ENCODE data around the gene MEGF9. TPM values are rescaled to one million over a fixed set of nuclear protein-coding genes. Genes with fewer than 3 reads are reported as not detected.

The MEGF9 gene
- total and polyA plus RNA-seq, 12 donors = 3.9 to 28.5 (median 19.7) TPM

- DNase-seq = no peak
- Histone ChIP-seq H3K4me1 (replicated peaks in 1 of 2) (peaks cover 0 to 10% of the 10 kb centered on the region in 2 donors), H3K9me3 (replicated peaks in 1 of 3) (no peaks in the 10 kb centered on the region), H3K27ac (no peak overlapping the region), H3K36me3 (replicated peaks in 1 of 2) (peaks cover 0 to 26% of the 10 kb centered on the region in 2 donors), H3K27me3 (no peaks in the 10 kb centered on the region), H3K4me3 (no peak overlapping the region)
- 84 to 95% (median 90%) methylated on average over 3 of the region's 3 CpGs for WGBS, 4 donors
- intact Hi-C loops (cut with DNase I) = loop anchor here (5.0 to 10.0 kb wide), 2 partner anchors 176 to 304 kb away; no protein-coding TSS in a partner anchor
- TF ChIP-seq CTCF (IDR thresholded peaks at IDR 0.05) (no peak), POLR2A (IDR thresholded peaks at IDR 0.05) (no peak)
These were observed 44.3 kb upstream of the MEGF9 start for GRCh38 chr9:120758544-120758943.

GRCh38 chr9:120757026-120757913 lies 43.0 kb upstream of the MEGF9 start:
- TF ChIP-seq CTCF (IDR thresholded peaks at IDR 0.05) (no peak), POLR2A (IDR thresholded peaks at IDR 0.05) (no peak)
- no peak for DNase-seq
- 54 to 68% (median 56%) methylated on average over 6 of the region's 6 CpGs for WGBS, 4 donors
- intact Hi-C loops (cut with DNase I) = loop anchor here (5.0 to 10.0 kb wide), 2 partner anchors 178 to 305 kb away; no protein-coding TSS in a partner anchor
- Histone ChIP-seq H3K36me3 (replicated peaks in 1 of 2) (peaks cover 0 to 15% of the 10 kb centered on the region in 2 donors), H3K27ac (no peak overlapping the region), H3K4me3 (no peak overlapping the region), H3K4me1 (replicated peaks in 1 of 2) (peaks cover 0 to 10% of the 10 kb centered on the region in 2 donors), H3K9me3 (replicated peaks in 1 of 3) (no peaks in the 10 kb centered on the region), H3K27me3 (no peaks in the 10 kb centered on the region)

GRCh38 chr9:120756531-120756930 lies 42.3 kb upstream of the MEGF9 start:
- Histone ChIP-seq H3K4me1 (replicated peaks in 1 of 2) (peaks cover 0 to 10% of the 10 kb centered on the region in 2 donors), H3K36me3 (replicated peaks in 1 of 2) (peaks cover 0 to 8% of the 10 kb centered on the region in 2 donors), H3K9me3 (replicated peaks in 1 of 3) (no peaks in the 10 kb centered on the region), H3K27me3 (no peaks in the 10 kb centered on the region), H3K27ac (no peak overlapping the region), H3K4me3 (no peak overlapping the region)
- no peak for DNase-seq
- 0 to 7% (median 6%) methylated on average over 1 of the region's 1 CpG for WGBS, 4 donors
- intact Hi-C loops (cut with DNase I) = loop anchor here (5.0 to 10.0 kb wide), 2 partner anchors 178 to 306 kb away; no protein-coding TSS in a partner anchor
- TF ChIP-seq POLR2A (IDR thresholded peaks at IDR 0.05) (no peak), CTCF (IDR thresholded peaks at IDR 0.05) (no peak)

- peaks cover 0 to 2% of the 10 kb centered on the region in 2 donors for H3K36me3 ChIP-seq (replicated peaks in 1 of 2)
- peaks cover 0 to 10% of the 10 kb centered on the region in 2 donors for H3K4me1 ChIP-seq (replicated peaks in 1 of 2)
- WGBS, 4 donors = 7 to 17% (median 14%) methylated on average over 6 of the region's 6 CpGs
- intact Hi-C loops (cut with DNase I) = loop anchor here (5.0 to 10.0 kb wide), 2 partner anchors 179 to 306 kb away; no protein-coding TSS in a partner anchor
- no peak overlapping the region for H3K27ac ChIP-seq
- H3K27me3 ChIP-seq = no peaks in the 10 kb centered on the region
- DNase-seq = peak in 6 of 7 donors; percentile 29 to 79 (median 62)
- H3K9me3 ChIP-seq (replicated peaks in 1 of 3) = no peaks in the 10 kb centered on the region
- TF ChIP-seq POLR2A (IDR thresholded peaks at IDR 0.05) (no peak), CTCF (IDR thresholded peaks at IDR 0.05) (peak; percentile 80 to 94 (median 91))
- no peak overlapping the region for H3K4me3 ChIP-seq
These were observed 41.7 kb upstream of the MEGF9 start for GRCh38 chr9:120755810-120756434.

All from adrenal gland (tissue), 12 donors.